ENCODE results near the gene PCSK7.

Gene PCSK7

GRCh38 chr11:117230286-117230961 lies 1.4 kb downstream of the PCSK7 start:
- no peak for DNase-seq

GRCh38 chr11:117229931-117230285 lies 2.0 kb downstream of the PCSK7 start:
- DNase-seq, result no peak

GRCh38 chr11:117229411-117229810 lies 2.5 kb downstream of the PCSK7 start:
- DNase-seq, result no peak

GRCh38 chr11:117228091-117228490 lies 3.8 kb downstream of the PCSK7 start:
- DNase-seq, result no peak

GRCh38 chr11:117226388-117227385 lies 5.2 kb downstream of the PCSK7 start:
- peak; percentile 76 for DNase-seq

- DNase-seq, result no peak
These were observed 6.2 kb downstream of the PCSK7 start for GRCh38 chr11:117225553-117226170.

GRCh38 chr11:117223741-117224689 lies 7.9 kb downstream of the PCSK7 start:
- no peak for DNase-seq

GRCh38 chr11:117222991-117223740 lies 8.7 kb downstream of the PCSK7 start:
- DNase-seq, result no peak

- no peak for DNase-seq
These were observed 9.9 kb downstream of the PCSK7 start for GRCh38 chr11:117221775-117222517.

GRCh38 chr11:117220999-117221774 lies 10.7 kb downstream of the PCSK7 start:
- no peak for DNase-seq

GRCh38 chr11:117220568-117220967 lies 11.3 kb downstream of the PCSK7 start:
- DNase-seq, result no peak

- DNase-seq, result no peak
These were observed 11.9 kb downstream of the PCSK7 start for GRCh38 chr11:117219995-117220394.

- DNase-seq, result no peak
These were observed 12.4 kb downstream of the PCSK7 start for GRCh38 chr11:117219455-117219854.

GRCh38 chr11:117219001-117219400 lies 12.9 kb downstream of the PCSK7 start:
- DNase-seq, result no peak

- DNase-seq, result no peak
These were observed 13.5 kb downstream of the PCSK7 start for GRCh38 chr11:117218133-117218915.

GRCh38 chr11:117217141-117218084 lies 14.5 kb downstream of the PCSK7 start:
- DNase-seq, result no peak

GRCh38 chr11:117214404-117215110 lies 17.3 kb downstream of the PCSK7 start:
- DNase-seq, result no peak
